ENCODE results near the gene TAF4. TPM values are rescaled to one million over a fixed set of nuclear protein-coding genes. Genes with fewer than 3 reads are reported as not detected.

Gene TAF4
- total and polyA plus RNA-seq, 2 of the 13 experiments (the other 11 are each of a cell fraction or from before 2014, with no cell fraction given): 5.9 to 12.0 TPM

DNA sequence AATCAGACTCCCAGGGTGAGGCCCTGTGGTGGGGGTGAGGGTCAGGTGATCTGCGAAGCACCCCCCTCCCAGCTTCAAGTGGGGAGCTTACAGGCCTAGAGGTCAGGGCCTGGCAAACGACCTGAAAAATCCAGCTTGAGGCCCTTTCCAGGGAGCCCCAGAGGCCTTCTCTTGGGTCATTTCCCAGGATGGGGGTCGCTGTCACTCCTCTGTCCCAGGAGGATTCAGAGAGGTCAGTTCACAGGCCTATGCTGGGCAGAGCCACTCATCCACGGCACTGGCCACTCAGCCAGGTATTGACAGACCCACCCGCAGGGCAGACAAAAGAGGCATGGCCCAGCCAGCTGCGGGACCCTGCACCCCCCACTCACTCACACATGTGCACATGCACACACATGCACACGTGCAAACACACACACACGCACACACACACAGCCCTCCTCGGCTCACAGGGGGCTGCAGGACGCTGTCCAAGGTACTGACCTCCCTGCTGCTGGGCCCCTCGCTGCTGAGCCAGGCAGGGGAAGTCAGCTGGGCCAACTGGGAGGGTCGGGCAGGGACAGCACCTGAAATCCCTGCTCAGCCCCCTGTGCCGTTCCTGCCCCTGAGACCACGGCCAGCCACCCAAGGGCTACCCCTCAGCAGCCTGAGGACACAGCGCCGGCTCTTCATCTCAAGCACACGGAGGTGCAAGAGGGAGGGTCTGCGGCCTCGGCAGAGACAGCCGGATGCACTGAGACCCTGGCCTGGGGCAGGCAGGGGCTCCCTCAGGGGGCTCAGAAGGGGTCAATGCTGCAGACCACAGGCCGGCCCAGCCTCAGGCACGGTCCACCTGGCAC, 113.8 kb downstream of the TAF4 start (continued):
- TF ChIP-seq KDM2A (CRISPR knock-in tag; IDR thresholded peaks at IDR 0.05; ENCODE audit: borderline replicate concordance, low read depth): peak; percentile 91
- no peak for TF ChIP-seq RBM22 (optimal IDR thresholded peaks at IDR 0.05; ENCODE audit: low read length)
- peak; percentile 30; the same call in 1 of the 2 replicates for TF ChIP-seq ZNF703 (CRISPR knock-in tag; IDR thresholded peaks at IDR 0.05; ENCODE audit: borderline replicate concordance)
- no peak for TF ChIP-seq ARID3A (IDR thresholded peaks at IDR 0.05; ENCODE audit: low read depth, low read length)
- peak; percentile 96 for TF ChIP-seq ZNF891 (CRISPR knock-in tag; IDR thresholded peaks at IDR 0.05)
- peak; percentile 91; the same call in 1 of the 2 replicates for TF ChIP-seq ZNF879 (CRISPR knock-in tag; IDR thresholded peaks at IDR 0.05)
- peak; percentile 99 for TF ChIP-seq ZNF724P (CRISPR knock-in tag; IDR thresholded peaks at IDR 0.05; ENCODE audit: borderline replicate concordance)
- no peak for TF ChIP-seq PHF8 (CRISPR knock-in tag; IDR thresholded peaks at IDR 0.05)
- TF ChIP-seq ZFP41 (CRISPR knock-in tag; IDR thresholded peaks at IDR 0.05; ENCODE audit: borderline replicate concordance): peak; percentile 90; the same call in 1 of the 2 replicates
- TF ChIP-seq MLLT10 (CRISPR knock-in tag; IDR thresholded peaks at IDR 0.05): no peak
- TF ChIP-seq ZMYM2 (CRISPR knock-in tag; IDR thresholded peaks at IDR 0.05): peak; percentile 70; the same call in 1 of the 2 replicates
- TF ChIP-seq IRX3 (CRISPR knock-in tag; IDR thresholded peaks at IDR 0.05; ENCODE audit: borderline replicate concordance, low read depth): peak; percentile 78; the same call in 1 of the 2 replicates
- no peak for TF ChIP-seq ASH2L (IDR thresholded peaks at IDR 0.05; ENCODE audit: insufficient read length, low read depth, low read length)
- TF ChIP-seq SAP130 (CRISPR knock-in tag; IDR thresholded peaks at IDR 0.05; ENCODE audit: low read depth): peak; percentile 90
- TF ChIP-seq NR2C2 (CRISPR knock-in tag; IDR thresholded peaks at IDR 0.05; ENCODE audit: borderline replicate concordance): peak; percentile 38; the same call in 1 of the 2 replicates
- TF ChIP-seq YEATS4 (CRISPR knock-in tag; IDR thresholded peaks at IDR 0.05; ENCODE audit: borderline replicate concordance): peak; percentile 64; the same call in 1 of the 2 replicates
- peak; percentile 99 for TF ChIP-seq ZNF446 (CRISPR knock-in tag; IDR thresholded peaks at IDR 0.05)
- no peak for TF ChIP-seq ZNF34 (CRISPR knock-in tag; IDR thresholded peaks at IDR 0.05; ENCODE audit: borderline replicate concordance)
- TF ChIP-seq BHLHE40 (IDR thresholded peaks at IDR 0.05; ENCODE audit: low read length): peak; percentile 93
- peak; percentile 94 for TF ChIP-seq ZSCAN25 (CRISPR knock-in tag; IDR thresholded peaks at IDR 0.05)
- peak; percentile 96 for TF ChIP-seq ZNF296 (CRISPR knock-in tag; conservative IDR thresholded peaks at IDR 0.05)
- peak; percentile 41; the same call in 1 of the 2 replicates for TF ChIP-seq FOSL1 (CRISPR knock-in tag; IDR thresholded peaks at IDR 0.05; ENCODE audit: borderline replicate concordance)
- peak; percentile 90; the same call in 1 of the 2 replicates for TF ChIP-seq ZBTB4 (CRISPR knock-in tag; IDR thresholded peaks at IDR 0.05; ENCODE audit: borderline replicate concordance)
- TF ChIP-seq ZFP36L2 (CRISPR knock-in tag; IDR thresholded peaks at IDR 0.05): peak; percentile 97
- peak; percentile 99 for TF ChIP-seq ZBTB20 (CRISPR knock-in tag; IDR thresholded peaks at IDR 0.05; ENCODE audit: borderline replicate concordance, low read depth)

All from HepG2 (cell line).